CD14-positive monocyte (primary cell): ENCODE data around the gene CEP120. TPM values are rescaled to one million over a fixed set of nuclear protein-coding genes. Genes with fewer than 3 reads are reported as not detected.

Experiments used
- DNase-seq, 3 donors: peaks; one replicate each; pipeline ENCODE4 v3.0.0-alpha.2; 2011 to 2022
- H2AFZ ChIP-seq: 2 replicates; pipeline ENCODE4 v1.6.0; 2012; ENCODE audit warnings: mild to moderate bottlenecking, low read depth, low read length, inconsistent platforms; ENCODE audit not compliant: insufficient read depth, poor library complexity, severe bottlenecking
- H3K27ac ChIP-seq, 2 donors: 1 replicate in 1 of 2; 2 replicates in 1 of 2; pipeline ENCODE4 v1.5.1; 2012 to 2013; ENCODE audit warnings: low read length in 2 of 2, control low read depth in 1 of 2, inconsistent platforms in 1 of 2, low read depth in 1 of 2, mild to moderate bottlenecking in 1 of 2
- H3K27me3 ChIP-seq, 2 donors: one replicate each; pipeline versions ENCODE4 v1.6.0 to v1.6.1; 2011 to 2013; ENCODE audit warnings: low read length in 2 of 2; ENCODE audit not compliant: control insufficient read depth in 2 of 2, insufficient read depth in 2 of 2
- H3K36me3 ChIP-seq, 2 donors: replicated peaks in 1 of 2; 1 replicate in 1 of 2; 2 replicates in 1 of 2; pipeline versions ENCODE4 v1.5.1 to v1.6.1; 2012 to 2013; ENCODE audit warnings: low read length in 2 of 2, control low read depth in 1 of 2, inconsistent platforms in 1 of 2, mild to moderate bottlenecking in 1 of 2; ENCODE audit not compliant: insufficient read depth in 2 of 2, control insufficient read depth in 1 of 2
- H3K4me1 ChIP-seq, 2 donors: 1 replicate in 1 of 2; 2 replicates in 1 of 2; pipeline versions ENCODE4 v1.5.1 to v1.6.1; 2012 to 2013; ENCODE audit warnings: low read length in 2 of 2, control low read depth in 1 of 2, inconsistent platforms in 1 of 2, mild to moderate bottlenecking in 1 of 2, moderate library complexity in 1 of 2; ENCODE audit not compliant: insufficient read depth in 2 of 2, control insufficient read depth in 1 of 2
- H3K4me2 ChIP-seq: replicated peaks from 2 replicates; pipeline ENCODE3; 2012; ENCODE audit warnings: low read length, moderate library complexity, mild to moderate bottlenecking; ENCODE audit not compliant: poor library complexity, severe bottlenecking; ENCODE audit errors: extremely low read depth
- H3K4me3 ChIP-seq, 3 experiments: fragments of 200-600 bp in 1 of 3; sonication (generic) in 1 of 3; replicated peaks in 1 of 3; 1 replicate in 2 of 3; 2 replicates in 1 of 3; pipeline ENCODE4 v1.5.1; 2011 to 2013; ENCODE audit warnings: low read length in 3 of 3, mild to moderate bottlenecking in 3 of 3, control low read depth in 2 of 3, low read depth in 2 of 3, inconsistent platforms in 1 of 3, moderate library complexity in 1 of 3
- H3K79me2 ChIP-seq: 2 replicates; pipeline ENCODE4 v1.6.0; 2012; ENCODE audit warnings: mild to moderate bottlenecking, control low read depth, inconsistent platforms, low read length, moderate library complexity; ENCODE audit not compliant: insufficient read depth
- H3K9ac ChIP-seq: 2 replicates; pipeline ENCODE4 v1.6.0; 2017; ENCODE audit warnings: low read length, mild to moderate bottlenecking; ENCODE audit not compliant: insufficient read depth, poor library complexity, severe bottlenecking
- H3K9me3 ChIP-seq, 2 donors: replicated peaks in 1 of 2; 1 replicate in 1 of 2; 2 replicates in 1 of 2; pipeline versions ENCODE4 v1.5.1 to v1.6.1; 2012 to 2013; ENCODE audit warnings: low read length in 2 of 2, control low read depth in 1 of 2; ENCODE audit not compliant: control insufficient read depth in 1 of 2, insufficient read depth in 1 of 2
- H4K20me1 ChIP-seq: 2 replicates; pipeline ENCODE4 v1.6.0; 2012; ENCODE audit warnings: mild to moderate bottlenecking, low read length, control low read depth, moderate library complexity; ENCODE audit not compliant: insufficient read depth
- H3K27ac Mint-ChIP-seq, 7 donors: one replicate each; pipeline ENCODE4 v1.8.0; 2020; ENCODE audit warnings: mild to moderate bottlenecking in 7 of 7, mixed read lengths in 7 of 7, moderate library complexity in 6 of 7, inconsistent platforms in 2 of 7
- H3K27me3 Mint-ChIP-seq, 3 donors: one replicate each; pipeline ENCODE4 v1.8.0; 2021 to 2022; ENCODE audit warnings: low read depth in 3 of 3, mild to moderate bottlenecking in 3 of 3, mixed read lengths in 3 of 3, moderate library complexity in 3 of 3, inconsistent platforms in 1 of 3
- H3K36me3 Mint-ChIP-seq, 2 donors: one replicate each; pipeline ENCODE4 v1.8.0; 2020; ENCODE audit warnings: mixed read lengths in 2 of 2, inconsistent platforms in 1 of 2, mild to moderate bottlenecking in 1 of 2
- H3K4me1 Mint-ChIP-seq: one replicate; pipeline ENCODE4 v1.8.0; 2020; ENCODE audit warnings: mild to moderate bottlenecking, mixed read lengths
- H3K4me3 Mint-ChIP-seq, 2 donors: one replicate each; pipeline ENCODE4 v1.8.0; 2020; ENCODE audit warnings: mild to moderate bottlenecking in 2 of 2, mixed read lengths in 2 of 2, moderate library complexity in 1 of 2
- H3K9me3 Mint-ChIP-seq, 7 donors: one replicate each; pipeline ENCODE4 v1.8.0; 2020 to 2022; ENCODE audit warnings: mixed read lengths in 7 of 7, mild to moderate bottlenecking in 6 of 7, moderate library complexity in 6 of 7, inconsistent platforms in 2 of 7
- CTCF ChIP-seq: fragments of 200-600 bp; IDR thresholded peaks from one replicate; pipeline ENCODE4 v1.8.0; 2022; ENCODE audit warnings: antibody characterized with exemption, mild to moderate bottlenecking
- WGBS: methylation state at CpG from one replicate; pipeline ENCODE4 v1.1.5; 2013; ENCODE audit warnings: missing lambda C conversion rate; ENCODE audit not compliant: insufficient coverage; 5-methylcytosine and 5-hydroxymethylcytosine counted together
- intact Hi-C, 2 donors: fragments of 100-400 bp; cut with micrococcal nuclease; formaldehyde crosslinking; loops; one replicate each; pipeline versions ENCODE4 v1.15.0 to v1.15.1; 2023
- polyA plus RNA-seq, 3 donors: library from polyadenylated mRNA; depleted of rRNA in 1 of 3; unstranded in 2 of 3; stranded (reverse) in 1 of 3; fragments of 300-500 nt in 2 of 3; fragments of >200 nt in 1 of 3; fragmentation: Illumina TruSeq in 2 of 3; gene quantifications; 1 replicate in 2 of 3; 2 replicates in 1 of 3; pipeline ENCODE4 v1.2.3, GENCODE V29; 2012 to 2021

The CEP120 gene
- polyA plus RNA-seq, 3 donors, result 6.4 to 7.2 (median 6.6) TPM

DNA sequence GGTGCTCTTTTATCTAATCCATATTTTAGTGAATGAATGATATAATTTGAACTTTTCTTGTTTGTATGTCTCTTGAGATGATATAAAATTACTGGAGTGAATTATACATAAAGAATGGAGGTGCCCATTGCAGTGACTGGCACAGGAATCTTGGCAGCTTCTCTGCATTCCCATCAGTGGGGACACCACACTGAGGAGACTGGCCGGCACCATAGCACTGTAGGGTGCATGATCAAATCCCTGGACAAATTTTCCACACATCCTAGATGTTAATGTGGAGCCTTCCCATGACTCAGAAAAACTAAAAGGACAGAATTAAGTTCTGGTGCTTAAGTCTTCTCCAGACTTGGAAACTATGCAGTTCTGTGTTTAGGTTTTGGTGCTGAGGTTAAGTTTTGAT, 124.1 kb downstream of the CEP120 start:
- no peaks in the 10 kb centered on the region for H3K27me3 Mint-ChIP-seq
- no peaks in the 10 kb centered on the region for H3K4me1 Mint-ChIP-seq
- no peak overlapping the region for H3K27ac Mint-ChIP-seq
- WGBS, result no CpG with 5 or more reads among the region's 1 CpG
- no peaks in the 10 kb centered on the region for H3K36me3 Mint-ChIP-seq
- no peaks in the 10 kb centered on the region for H3K9me3 ChIP-seq
- no peak for DNase-seq
- TF ChIP-seq CTCF, result no peak
- H3K4me3 Mint-ChIP-seq, result no peak overlapping the region
- no peak overlapping the region for H2AFZ ChIP-seq
- H3K36me3 ChIP-seq, result no peaks in the 10 kb centered on the region
- no peaks in the 10 kb centered on the region for H3K79me2 ChIP-seq
- H3K4me1 ChIP-seq, result no peaks in the 10 kb centered on the region
- intact Hi-C loops, result no loop called here
- peaks cover 0 to 7% (median 3%) of the 10 kb centered on the region in 7 donors for H3K9me3 Mint-ChIP-seq
- H3K4me2 ChIP-seq, result no peak overlapping the region
- no peaks in the 10 kb centered on the region for H3K27me3 ChIP-seq
- H3K4me3 ChIP-seq, result no peak overlapping the region
- H3K9ac ChIP-seq, result no peak overlapping the region
- no peak overlapping the region for H3K27ac ChIP-seq
- H4K20me1 ChIP-seq, result no peaks in the 10 kb centered on the region

- H3K27me3 Mint-ChIP-seq, result no peaks in the 10 kb centered on the region
- Histone ChIP-seq H3K36me3 (no peaks in the 10 kb centered on the region), H3K27me3 (no peaks in the 10 kb centered on the region), H4K20me1 (no peaks in the 10 kb centered on the region), H3K9ac (no peak overlapping the region), H3K4me1 (no peaks in the 10 kb centered on the region), H3K4me2 (no peak overlapping the region), H3K9me3 (no peaks in the 10 kb centered on the region), H3K27ac (no peak overlapping the region), H3K79me2 (no peaks in the 10 kb centered on the region), H3K4me3 (no peak overlapping the region), H2AFZ (no peak overlapping the region)
- H3K36me3 Mint-ChIP-seq, result no peaks in the 10 kb centered on the region
- H3K4me1 Mint-ChIP-seq, result no peaks in the 10 kb centered on the region
- H3K27ac Mint-ChIP-seq, result no peak overlapping the region
- no peak for DNase-seq
- no peak overlapping the region for H3K4me3 Mint-ChIP-seq
- no peak for TF ChIP-seq CTCF
- no CpG with 5 or more reads among the region's 2 CpGs for WGBS
- peaks cover 0 to 12% (median 3%) of the 10 kb centered on the region in 7 donors for H3K9me3 Mint-ChIP-seq
- intact Hi-C loops, result no loop called here
Measured at GRCh38 chr5:123298335-123299030, 124.7 kb downstream of the CEP120 start.
